ENCODE data around the gene SLC6A17.

- no peak for TF ChIP-seq CTCF (conservative IDR thresholded peaks at IDR 0.05; ENCODE audit: low read depth in 2 of 2)
- TF ChIP-seq EZH2 (IDR thresholded peaks at IDR 0.05; ENCODE audit: low read depth, unreplicated experiment): no peak
- no peak for TF ChIP-seq POLR2AphosphoS5 (IDR thresholded peaks at IDR 0.05; ENCODE audit: low read depth)
- TF ChIP-seq REST (IDR thresholded peaks at IDR 0.05; ENCODE audit: unreplicated experiment): peak; percentile 98
- TF ChIP-seq NANOG (IDR thresholded peaks at IDR 0.05; ENCODE audit: borderline replicate concordance): no peak
- TF ChIP-seq, protein P1, sequence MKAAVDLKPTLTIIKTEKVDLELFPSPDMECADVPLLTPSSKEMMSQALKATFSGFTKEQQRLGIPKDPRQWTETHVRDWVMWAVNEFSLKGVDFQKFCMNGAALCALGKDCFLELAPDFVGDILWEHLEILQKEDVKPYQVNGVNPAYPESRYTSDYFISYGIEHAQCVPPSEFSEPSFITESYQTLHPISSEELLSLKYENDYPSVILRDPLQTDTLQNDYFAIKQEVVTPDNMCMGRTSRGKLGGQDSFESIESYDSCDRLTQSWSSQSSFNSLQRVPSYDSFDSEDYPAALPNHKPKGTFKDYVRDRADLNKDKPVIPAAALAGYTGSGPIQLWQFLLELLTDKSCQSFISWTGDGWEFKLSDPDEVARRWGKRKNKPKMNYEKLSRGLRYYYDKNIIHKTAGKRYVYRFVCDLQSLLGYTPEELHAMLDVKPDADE (IDR thresholded peaks at IDR 0.05): no peak
- no peak for TF ChIP-seq EZH2phosphoT487 (IDR thresholded peaks at IDR 0.05; ENCODE audit: unreplicated experiment)
- TF ChIP-seq JUNB (IDR thresholded peaks at IDR 0.05; ENCODE audit: unreplicated experiment): no peak
- TF ChIP-seq CREB1 (CRISPR knock-in tag; IDR thresholded peaks at IDR 0.05; ENCODE audit: low read depth): no peak
- peak; percentile 67; the same call in 1 of the 2 replicates for TF ChIP-seq ZNF114 (CRISPR knock-in tag; IDR thresholded peaks at IDR 0.05)
- TF ChIP-seq ZNF331 (CRISPR knock-in tag; IDR thresholded peaks at IDR 0.05; ENCODE audit: low read depth): no peak
Observed at GRCh38 chr1:110155878-110156522, 5.7 kb downstream of the SLC6A17 start.

Data from GM23338 (cell line).